GM12865 (cell line): ENCODE results near the gene ATP6V1F.

Experiments used
- DNase-seq: peaks from one replicate; pipeline ENCODE4 v3.0.0; 2010; ENCODE audit warnings: low read depth
- H3K4me3 ChIP-seq: 2 replicates; pipeline ENCODE4 v1.5.1; 2011; ENCODE audit warnings: mild to moderate bottlenecking, low read depth, low read length, control low read depth
- TF ChIP-seq, protein P1 (sequence below): IDR thresholded peaks from 2 replicates; pipeline ENCODE4 v1.5.1; 2011; ENCODE audit warnings: low read length, control low read depth, low read depth, inconsistent platforms; ENCODE audit not compliant: insufficient read depth; ENCODE audit errors: missing control alignments

ATP6V1F gene

DNA sequence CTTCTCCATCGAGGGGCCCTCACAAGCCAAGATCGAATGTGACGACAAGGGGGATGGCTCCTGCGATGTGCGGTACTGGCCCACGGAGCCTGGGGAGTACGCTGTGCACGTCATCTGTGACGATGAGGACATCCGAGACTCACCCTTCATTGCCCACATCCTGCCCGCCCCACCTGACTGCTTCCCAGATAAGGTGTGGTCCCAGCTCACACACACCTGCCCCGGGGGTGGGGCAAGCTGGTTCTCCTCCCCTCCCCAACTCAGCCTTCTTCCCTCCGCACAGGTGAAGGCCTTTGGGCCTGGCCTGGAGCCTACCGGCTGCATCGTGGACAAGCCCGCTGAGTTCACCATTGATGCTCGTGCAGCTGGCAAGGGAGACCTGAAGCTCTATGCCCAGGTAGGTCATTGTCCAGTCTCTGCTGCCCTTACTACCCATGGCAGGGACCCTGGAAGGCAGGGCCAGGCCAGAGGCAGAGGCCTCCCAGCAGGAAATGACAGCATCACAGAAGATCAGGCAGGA lies 21.4 kb upstream of the ATP6V1F start:
- TF ChIP-seq, protein P1, sequence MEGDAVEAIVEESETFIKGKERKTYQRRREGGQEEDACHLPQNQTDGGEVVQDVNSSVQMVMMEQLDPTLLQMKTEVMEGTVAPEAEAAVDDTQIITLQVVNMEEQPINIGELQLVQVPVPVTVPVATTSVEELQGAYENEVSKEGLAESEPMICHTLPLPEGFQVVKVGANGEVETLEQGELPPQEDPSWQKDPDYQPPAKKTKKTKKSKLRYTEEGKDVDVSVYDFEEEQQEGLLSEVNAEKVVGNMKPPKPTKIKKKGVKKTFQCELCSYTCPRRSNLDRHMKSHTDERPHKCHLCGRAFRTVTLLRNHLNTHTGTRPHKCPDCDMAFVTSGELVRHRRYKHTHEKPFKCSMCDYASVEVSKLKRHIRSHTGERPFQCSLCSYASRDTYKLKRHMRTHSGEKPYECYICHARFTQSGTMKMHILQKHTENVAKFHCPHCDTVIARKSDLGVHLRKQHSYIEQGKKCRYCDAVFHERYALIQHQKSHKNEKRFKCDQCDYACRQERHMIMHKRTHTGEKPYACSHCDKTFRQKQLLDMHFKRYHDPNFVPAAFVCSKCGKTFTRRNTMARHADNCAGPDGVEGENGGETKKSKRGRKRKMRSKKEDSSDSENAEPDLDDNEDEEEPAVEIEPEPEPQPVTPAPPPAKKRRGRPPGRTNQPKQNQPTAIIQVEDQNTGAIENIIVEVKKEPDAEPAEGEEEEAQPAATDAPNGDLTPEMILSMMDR, result no peak
- peak; percentile 20 for DNase-seq
- no peak overlapping the region for H3K4me3 ChIP-seq

DNA sequence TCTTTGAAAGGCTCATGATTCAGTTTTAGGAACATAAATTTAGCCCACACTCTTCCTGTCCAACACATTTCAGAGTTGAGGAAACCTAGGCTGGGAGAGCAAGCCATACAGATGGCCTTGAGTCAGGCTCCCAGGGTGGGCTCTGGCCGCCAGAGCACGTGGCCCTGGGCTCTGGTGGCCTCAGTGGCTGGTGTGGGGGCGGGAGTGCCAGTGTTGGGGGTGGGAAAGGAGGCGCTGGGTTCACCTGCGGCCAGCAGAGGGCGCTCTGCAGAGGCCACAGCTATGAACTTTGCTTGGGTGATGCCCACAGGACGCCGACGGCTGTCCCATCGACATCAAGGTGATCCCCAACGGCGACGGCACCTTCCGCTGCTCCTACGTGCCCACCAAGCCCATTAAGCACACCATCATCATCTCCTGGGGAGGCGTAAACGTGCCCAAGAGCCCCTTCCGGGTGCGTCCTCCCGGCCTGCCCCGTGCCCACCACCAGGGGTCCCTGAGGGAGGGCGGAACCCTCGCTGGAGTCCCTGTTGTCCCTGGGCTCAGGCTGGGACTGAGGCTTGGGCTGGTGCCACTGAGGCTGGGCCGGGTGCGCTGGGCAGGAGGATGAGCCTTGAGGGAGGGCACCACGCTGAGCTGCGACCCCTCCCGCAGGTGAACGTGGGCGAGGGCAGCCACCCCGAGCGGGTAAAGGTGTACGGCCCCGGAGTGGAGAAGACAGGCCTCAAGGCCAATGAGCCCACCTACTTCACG lies 20.6 kb upstream of the ATP6V1F start:
- peak; percentile 66 for DNase-seq
- TF ChIP-seq, protein P1, result peak; percentile 85
- H3K4me3 ChIP-seq, result no peak overlapping the region

DNA sequence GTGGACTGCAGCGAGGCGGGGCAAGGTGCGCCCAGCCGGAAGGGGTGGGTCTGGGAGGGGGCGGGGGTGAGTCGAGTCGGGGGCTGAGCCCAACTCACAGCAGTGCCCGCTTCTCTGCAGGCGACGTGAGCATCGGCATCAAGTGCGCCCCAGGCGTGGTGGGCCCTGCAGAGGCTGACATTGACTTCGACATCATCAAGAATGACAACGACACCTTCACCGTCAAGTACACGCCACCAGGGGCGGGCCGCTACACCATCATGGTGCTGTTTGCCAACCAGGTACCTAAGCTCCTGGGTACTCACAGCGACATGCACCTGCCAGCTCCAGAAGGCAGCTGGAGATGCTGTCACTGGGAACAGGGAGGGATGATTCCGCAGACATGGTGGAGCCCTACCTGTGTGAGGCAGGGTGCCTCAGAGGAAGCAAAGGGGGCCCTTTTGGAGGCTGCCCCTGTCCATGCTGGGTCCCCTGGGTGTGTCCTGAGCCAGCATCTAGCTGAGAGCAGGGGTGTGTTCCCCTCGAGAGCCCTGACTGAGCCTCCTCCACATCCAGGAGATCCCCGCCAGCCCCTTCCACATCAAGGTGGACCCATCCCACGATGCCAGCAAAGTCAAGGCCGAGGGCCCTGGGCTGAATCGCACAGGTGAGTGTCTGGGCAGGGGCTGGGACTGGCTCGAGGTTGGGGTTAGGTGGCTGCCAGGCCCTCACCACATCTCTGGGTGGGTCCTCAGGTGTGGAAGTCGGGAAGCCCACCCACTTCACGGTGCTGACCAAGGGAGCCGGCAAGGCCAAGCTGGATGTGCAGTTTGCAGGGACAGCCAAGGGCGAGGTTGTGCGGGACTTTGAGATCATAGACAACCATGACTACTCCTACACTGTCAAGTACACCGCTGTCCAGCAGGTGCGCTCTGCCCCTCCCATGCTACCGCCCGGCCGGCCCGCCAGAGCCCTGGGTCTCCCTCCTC lies 19.7 kb upstream of the ATP6V1F start:
- no peak for DNase-seq
- TF ChIP-seq, protein P1, result no peak
- no peak overlapping the region for H3K4me3 ChIP-seq

DNA sequence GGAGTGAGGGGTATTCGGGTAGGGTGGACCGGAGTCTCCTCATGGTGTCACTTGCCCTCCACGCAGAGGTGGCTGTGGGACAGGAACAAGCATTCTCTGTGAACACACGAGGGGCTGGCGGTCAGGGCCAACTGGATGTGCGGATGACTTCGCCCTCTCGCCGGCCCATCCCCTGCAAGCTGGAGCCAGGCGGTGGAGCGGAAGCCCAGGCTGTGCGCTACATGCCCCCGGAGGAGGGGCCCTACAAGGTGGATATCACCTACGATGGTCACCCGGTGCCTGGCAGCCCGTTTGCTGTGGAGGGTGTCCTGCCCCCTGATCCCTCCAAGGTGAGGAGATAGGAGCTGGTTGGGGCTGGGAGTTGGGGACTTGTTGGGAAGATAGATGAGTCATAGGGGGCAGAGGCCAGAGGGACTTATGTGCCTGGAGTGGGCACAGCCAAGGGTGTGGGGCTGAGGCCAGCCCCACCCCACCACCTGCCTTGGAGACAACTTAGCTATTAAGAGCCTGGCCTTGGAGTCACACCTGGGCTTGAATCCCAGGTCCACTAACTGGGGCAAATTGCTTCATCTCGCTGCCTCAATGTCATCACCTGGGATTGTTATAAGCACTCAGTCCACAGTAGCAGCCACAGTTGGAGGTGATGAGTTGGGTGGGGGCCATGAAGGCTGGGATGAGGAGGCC lies 18.6 kb upstream of the ATP6V1F start:
- TF ChIP-seq, protein P1, result no peak
- DNase-seq, result no peak
- no peak overlapping the region for H3K4me3 ChIP-seq

DNA sequence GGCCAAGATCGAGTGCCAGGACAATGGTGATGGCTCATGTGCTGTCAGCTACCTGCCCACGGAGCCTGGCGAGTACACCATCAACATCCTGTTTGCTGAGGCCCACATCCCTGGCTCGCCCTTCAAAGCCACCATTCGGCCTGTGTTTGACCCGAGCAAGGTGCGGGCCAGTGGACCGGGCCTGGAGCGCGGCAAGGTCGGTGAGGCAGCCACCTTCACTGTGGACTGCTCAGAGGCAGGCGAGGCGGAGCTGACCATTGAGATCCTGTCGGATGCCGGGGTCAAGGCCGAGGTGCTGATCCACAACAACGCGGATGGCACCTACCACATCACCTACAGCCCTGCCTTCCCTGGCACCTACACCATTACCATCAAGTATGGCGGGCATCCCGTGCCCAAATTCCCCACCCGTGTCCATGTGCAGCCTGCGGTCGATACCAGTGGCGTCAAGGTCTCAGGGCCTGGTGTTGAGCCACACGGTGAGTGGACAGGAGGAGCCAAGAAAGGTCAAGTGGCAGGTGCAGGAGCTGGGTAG lies 17.8 kb upstream of the ATP6V1F start:
- no peak for DNase-seq
- TF ChIP-seq, protein P1, result no peak
- no peak overlapping the region for H3K4me3 ChIP-seq

DNA sequence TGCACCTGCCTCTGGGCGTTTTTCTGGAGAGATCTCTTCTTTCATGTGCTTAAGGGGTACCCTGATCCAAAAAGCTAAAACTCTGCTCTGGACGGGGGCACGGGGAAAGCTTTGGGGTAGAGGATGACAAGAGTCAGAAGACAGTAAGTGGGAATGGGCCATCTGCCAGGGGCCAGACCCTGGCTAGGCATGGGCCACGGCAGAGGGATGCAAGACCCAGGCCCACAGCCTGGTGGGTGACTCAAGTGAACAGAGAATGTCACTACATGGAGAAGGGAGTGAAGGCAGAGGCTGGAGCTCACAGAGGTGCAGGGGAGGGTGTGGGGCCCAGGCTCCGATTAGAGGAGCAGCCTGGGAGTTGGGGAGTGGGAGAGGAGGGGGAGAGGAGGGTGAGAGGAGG lies 17.2 kb upstream of the ATP6V1F start:
- TF ChIP-seq, protein P1, result no peak
- no peak for DNase-seq
- no peak overlapping the region for H3K4me3 ChIP-seq
